ENCODE results near the gene RCC2. TPM values are rescaled to one million over a fixed set of nuclear protein-coding genes. Genes with fewer than 3 reads are reported as not detected.

The RCC2 gene
- polyA plus RNA-seq, 1 of the 3 experiments (the other 2 are of a cell fraction), result 53.8 TPM

DNA sequence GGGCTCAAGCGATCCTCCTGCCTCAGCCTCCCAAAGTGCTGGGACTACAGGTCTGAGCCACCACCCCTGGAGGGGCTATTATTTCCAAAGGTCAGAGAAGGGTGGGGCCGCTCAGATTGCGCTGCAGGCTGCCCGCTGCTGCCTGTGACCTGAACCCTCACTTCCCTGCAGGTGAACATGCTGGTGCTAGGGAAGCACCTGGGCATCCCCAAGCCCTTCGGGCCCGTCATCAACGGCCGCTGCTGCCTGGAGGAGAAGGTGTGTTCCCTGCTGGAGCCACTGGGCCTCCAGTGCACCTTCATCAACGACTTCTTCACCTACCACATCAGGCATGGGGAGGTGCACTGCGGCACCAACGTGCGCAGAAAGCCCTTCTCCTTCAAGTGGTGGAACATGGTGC is 76.1 kb downstream of the RCC2 start:
- no peak overlapping the region for H2AFZ ChIP-seq (ENCODE audit: low read depth)
- 55% methylated on average over 4 of the region's 12 CpGs for WGBS (ENCODE audit: low lambda C conversion rate)

More for the DNA sequence above, 76.1 kb downstream of the RCC2 start:
- Histone ChIP-seq H3K27me3 (ENCODE audit: insufficient read depth) (peaks cover 17% of the 10 kb centered on the region; the same call in 1 of the 2 replicates), H4K20me1 (ENCODE audit: insufficient read depth) (no peaks in the 10 kb centered on the region), H3K4me3 (ENCODE audit: low read depth in 2 of 2, low read length in 1 of 2) (no peak overlapping the region), H3K79me2 (ENCODE audit: insufficient read depth) (no peaks in the 10 kb centered on the region), H3K9me3 (no peaks in the 10 kb centered on the region), H3K36me3 (replicated peaks in 1 of 2; ENCODE audit: control insufficient read depth in 1 of 2, insufficient read depth in 2 of 2, low read length in 1 of 2) (no peaks in the 10 kb centered on the region), H3K4me1 (ENCODE audit: control insufficient read depth in 1 of 2, insufficient read depth in 2 of 2, low read depth in 1 of 2, low read length in 1 of 2) (no peaks in the 10 kb centered on the region), H3F3A (replicated peaks; ENCODE audit: insufficient read depth) (no peaks in the 10 kb centered on the region), H3K9me2 (no peaks in the 10 kb centered on the region), H3K9ac (no peak overlapping the region), H3K27ac (ENCODE audit: low read depth in 2 of 2, low read length in 1 of 2) (no peak overlapping the region), H3K4me2 (no peak overlapping the region)
- TF ChIP-seq, protein P1, sequence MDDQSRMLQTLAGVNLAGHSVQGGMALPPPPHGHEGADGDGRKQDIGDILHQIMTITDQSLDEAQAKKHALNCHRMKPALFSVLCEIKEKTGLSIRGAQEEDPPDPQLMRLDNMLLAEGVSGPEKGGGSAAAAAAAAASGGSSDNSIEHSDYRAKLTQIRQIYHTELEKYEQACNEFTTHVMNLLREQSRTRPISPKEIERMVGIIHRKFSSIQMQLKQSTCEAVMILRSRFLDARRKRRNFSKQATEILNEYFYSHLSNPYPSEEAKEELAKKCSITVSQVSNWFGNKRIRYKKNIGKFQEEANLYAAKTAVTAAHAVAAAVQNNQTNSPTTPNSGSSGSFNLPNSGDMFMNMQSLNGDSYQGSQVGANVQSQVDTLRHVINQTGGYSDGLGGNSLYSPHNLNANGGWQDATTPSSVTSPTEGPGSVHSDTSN (IDR thresholded peaks at IDR 0.05), result no peak
- TF ChIP-seq RXRA (IDR thresholded peaks at IDR 0.05; ENCODE audit: borderline replicate concordance, low read depth) (no peak), FOXJ3 (CRISPR knock-in tag; IDR thresholded peaks at IDR 0.05) (no peak), GATA2 (CRISPR knock-in tag; IDR thresholded peaks at IDR 0.05) (no peak), EP300 (IDR thresholded peaks at IDR 0.05; ENCODE audit: borderline replicate concordance in 1 of 2, low read depth in 1 of 2, low read length in 1 of 2) (no peak), RCOR1 (IDR thresholded peaks at IDR 0.05; ENCODE audit: low read length) (no peak), POLR2AphosphoS5 (IDR thresholded peaks at IDR 0.05; ENCODE audit: low read depth, low read length) (no peak), MXI1 (IDR thresholded peaks at IDR 0.05; ENCODE audit: low read depth, low read length) (no peak), RFX5 (IDR thresholded peaks at IDR 0.05; ENCODE audit: low read length) (no peak), FOXM1 (IDR thresholded peaks at IDR 0.05; ENCODE audit: low read depth) (no peak), SIN3A (IDR thresholded peaks at IDR 0.05; ENCODE audit: borderline replicate concordance, low read depth, low read length) (no peak), TEAD4 (IDR thresholded peaks at IDR 0.05; ENCODE audit: borderline replicate concordance, insufficient read depth) (no peak)
- TF ChIP-seq, protein P2, sequence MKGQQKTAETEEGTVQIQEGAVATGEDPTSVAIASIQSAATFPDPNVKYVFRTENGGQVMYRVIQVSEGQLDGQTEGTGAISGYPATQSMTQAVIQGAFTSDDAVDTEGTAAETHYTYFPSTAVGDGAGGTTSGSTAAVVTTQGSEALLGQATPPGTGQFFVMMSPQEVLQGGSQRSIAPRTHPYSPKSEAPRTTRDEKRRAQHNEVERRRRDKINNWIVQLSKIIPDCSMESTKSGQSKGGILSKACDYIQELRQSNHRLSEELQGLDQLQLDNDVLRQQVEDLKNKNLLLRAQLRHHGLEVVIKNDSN (IDR thresholded peaks at IDR 0.05; ENCODE audit: borderline replicate concordance, low read depth), result no peak
- TF ChIP-seq, protein P3, sequence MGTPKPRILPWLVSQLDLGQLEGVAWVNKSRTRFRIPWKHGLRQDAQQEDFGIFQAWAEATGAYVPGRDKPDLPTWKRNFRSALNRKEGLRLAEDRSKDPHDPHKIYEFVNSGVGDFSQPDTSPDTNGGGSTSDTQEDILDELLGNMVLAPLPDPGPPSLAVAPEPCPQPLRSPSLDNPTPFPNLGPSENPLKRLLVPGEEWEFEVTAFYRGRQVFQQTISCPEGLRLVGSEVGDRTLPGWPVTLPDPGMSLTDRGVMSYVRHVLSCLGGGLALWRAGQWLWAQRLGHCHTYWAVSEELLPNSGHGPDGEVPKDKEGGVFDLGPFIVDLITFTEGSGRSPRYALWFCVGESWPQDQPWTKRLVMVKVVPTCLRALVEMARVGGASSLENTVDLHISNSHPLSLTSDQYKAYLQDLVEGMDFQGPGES (IDR thresholded peaks at IDR 0.05; ENCODE audit: low read depth, low read length), result no peak
- TF ChIP-seq, protein P4, sequence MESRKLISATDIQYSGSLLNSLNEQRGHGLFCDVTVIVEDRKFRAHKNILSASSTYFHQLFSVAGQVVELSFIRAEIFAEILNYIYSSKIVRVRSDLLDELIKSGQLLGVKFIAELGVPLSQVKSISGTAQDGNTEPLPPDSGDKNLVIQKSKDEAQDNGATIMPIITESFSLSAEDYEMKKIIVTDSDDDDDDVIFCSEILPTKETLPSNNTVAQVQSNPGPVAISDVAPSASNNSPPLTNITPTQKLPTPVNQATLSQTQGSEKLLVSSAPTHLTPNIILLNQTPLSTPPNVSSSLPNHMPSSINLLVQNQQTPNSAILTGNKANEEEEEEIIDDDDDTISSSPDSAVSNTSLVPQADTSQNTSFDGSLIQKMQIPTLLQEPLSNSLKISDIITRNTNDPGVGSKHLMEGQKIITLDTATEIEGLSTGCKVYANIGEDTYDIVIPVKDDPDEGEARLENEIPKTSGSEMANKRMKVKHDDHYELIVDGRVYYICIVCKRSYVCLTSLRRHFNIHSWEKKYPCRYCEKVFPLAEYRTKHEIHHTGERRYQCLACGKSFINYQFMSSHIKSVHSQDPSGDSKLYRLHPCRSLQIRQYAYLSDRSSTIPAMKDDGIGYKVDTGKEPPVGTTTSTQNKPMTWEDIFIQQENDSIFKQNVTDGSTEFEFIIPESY (IDR thresholded peaks at IDR 0.05; ENCODE audit: borderline replicate concordance, low read depth), result no peak
- TF ChIP-seq, protein P5, sequence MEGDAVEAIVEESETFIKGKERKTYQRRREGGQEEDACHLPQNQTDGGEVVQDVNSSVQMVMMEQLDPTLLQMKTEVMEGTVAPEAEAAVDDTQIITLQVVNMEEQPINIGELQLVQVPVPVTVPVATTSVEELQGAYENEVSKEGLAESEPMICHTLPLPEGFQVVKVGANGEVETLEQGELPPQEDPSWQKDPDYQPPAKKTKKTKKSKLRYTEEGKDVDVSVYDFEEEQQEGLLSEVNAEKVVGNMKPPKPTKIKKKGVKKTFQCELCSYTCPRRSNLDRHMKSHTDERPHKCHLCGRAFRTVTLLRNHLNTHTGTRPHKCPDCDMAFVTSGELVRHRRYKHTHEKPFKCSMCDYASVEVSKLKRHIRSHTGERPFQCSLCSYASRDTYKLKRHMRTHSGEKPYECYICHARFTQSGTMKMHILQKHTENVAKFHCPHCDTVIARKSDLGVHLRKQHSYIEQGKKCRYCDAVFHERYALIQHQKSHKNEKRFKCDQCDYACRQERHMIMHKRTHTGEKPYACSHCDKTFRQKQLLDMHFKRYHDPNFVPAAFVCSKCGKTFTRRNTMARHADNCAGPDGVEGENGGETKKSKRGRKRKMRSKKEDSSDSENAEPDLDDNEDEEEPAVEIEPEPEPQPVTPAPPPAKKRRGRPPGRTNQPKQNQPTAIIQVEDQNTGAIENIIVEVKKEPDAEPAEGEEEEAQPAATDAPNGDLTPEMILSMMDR (IDR thresholded peaks at IDR 0.05), result no peak
- no peak for DNase-seq
- ChIA-PET CTCF (interaction anchor here (0.9 to 2.4 kb wide), 4 partner anchors 8 to 237 kb away, joined by 3 to 6 read pairs (median 4); partner anchors contain the start of gene PADI6), POLR2A (no interaction called here)
